ENCODE results near the gene MMP13.
"Not testable (repeated sequence)": the region's sequence is repeated elsewhere in the genome, so short reads cannot be mapped to it uniquely, and the experiment has no call there.

MMP13 gene

GRCh38 chr11:102985850-102986249 is 30.3 kb upstream of the MMP13 start:
- POLR2A ChIA-PET = no interaction called here
- no peak for DNase-seq

DNA sequence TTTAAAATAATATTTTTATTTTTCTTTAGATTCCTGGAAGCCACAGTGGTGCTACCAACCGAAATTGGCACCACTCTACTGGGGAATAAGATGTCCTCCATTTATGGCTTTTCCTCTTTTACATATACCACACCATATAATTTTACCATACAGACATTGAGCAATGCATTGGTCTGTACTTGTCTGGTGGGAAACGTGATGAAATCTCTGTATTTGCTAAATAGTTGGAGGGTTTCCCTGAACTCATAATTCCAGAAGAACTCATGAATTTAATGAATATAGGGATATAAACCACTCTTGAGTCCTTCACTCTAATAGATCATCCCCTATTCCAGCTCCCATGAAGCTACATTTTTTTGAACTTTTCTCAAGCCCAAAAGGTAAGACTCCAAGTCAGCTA is 28.0 kb upstream of the MMP13 start:
- no CpG with 5 or more reads among the region's 2 CpGs for WGBS (ENCODE audit: insufficient coverage)
- no peak overlapping the region for H3K27ac ChIP-seq (ENCODE audit: insufficient read depth in 1 of 2, low read depth in 1 of 2, low read length in 2 of 2, poor library complexity in 1 of 2, severe bottlenecking in 2 of 2)
- no peaks in the 10 kb centered on the region for H3K9me3 ChIP-seq (ENCODE audit: control extremely low read depth in 1 of 5, control insufficient read depth in 4 of 5, insufficient read depth in 2 of 5, low read depth in 1 of 5, low read length in 4 of 5)
- ChIA-PET CTCF (no interaction called here), POLR2A (no interaction called here)
- H3K36me3 ChIP-seq (ENCODE audit: control insufficient read depth in 4 of 4, insufficient read depth in 4 of 4, low read length in 3 of 4) = no peaks in the 10 kb centered on the region
- no peaks in the 10 kb centered on the region for H3K4me1 ChIP-seq (ENCODE audit: control extremely low read depth in 1 of 4, control insufficient read depth in 4 of 4, insufficient read depth in 4 of 4, low read length in 3 of 4)
- no peak for DNase-seq
- no peak overlapping the region for H3K4me3 ChIP-seq (ENCODE audit: control insufficient read depth in 1 of 7, extremely low read depth in 1 of 7, insufficient read depth in 4 of 7, low read depth in 2 of 7, low read length in 6 of 7)
- H3K27me3 ChIP-seq (replicated peaks in 2 of 5; ENCODE audit: control insufficient read depth in 4 of 5, insufficient read depth in 5 of 5, low read length in 4 of 5) = no peaks in the 10 kb centered on the region

More at GRCh38 chr11:102985850-102986249, 30.3 kb upstream of the MMP13 start:
- H3K36me3 ChIP-seq (ENCODE audit: control insufficient read depth in 4 of 4, insufficient read depth in 4 of 4, low read length in 3 of 4) = no peaks in the 10 kb centered on the region
- no peaks in the 10 kb centered on the region for H3K9me3 ChIP-seq (ENCODE audit: control extremely low read depth in 1 of 5, control insufficient read depth in 4 of 5, insufficient read depth in 2 of 5, low read depth in 1 of 5, low read length in 4 of 5)
- no CpG with 5 or more reads among the region's 1 CpG for WGBS (ENCODE audit: insufficient coverage)
- no peak overlapping the region for H3K4me3 ChIP-seq (ENCODE audit: control insufficient read depth in 1 of 7, extremely low read depth in 1 of 7, insufficient read depth in 4 of 7, low read depth in 2 of 7, low read length in 6 of 7)
- CTCF ChIA-PET = no interaction called here
- no peaks in the 10 kb centered on the region for H3K4me1 ChIP-seq (ENCODE audit: control extremely low read depth in 1 of 4, control insufficient read depth in 4 of 4, insufficient read depth in 4 of 4, low read length in 3 of 4)
- H3K27ac ChIP-seq (ENCODE audit: insufficient read depth in 1 of 2, low read depth in 1 of 2, low read length in 2 of 2, poor library complexity in 1 of 2, severe bottlenecking in 2 of 2) = no peak overlapping the region
- H3K27me3 ChIP-seq (replicated peaks in 2 of 5; ENCODE audit: control insufficient read depth in 4 of 5, insufficient read depth in 5 of 5, low read length in 4 of 5) = no peaks in the 10 kb centered on the region

DNA sequence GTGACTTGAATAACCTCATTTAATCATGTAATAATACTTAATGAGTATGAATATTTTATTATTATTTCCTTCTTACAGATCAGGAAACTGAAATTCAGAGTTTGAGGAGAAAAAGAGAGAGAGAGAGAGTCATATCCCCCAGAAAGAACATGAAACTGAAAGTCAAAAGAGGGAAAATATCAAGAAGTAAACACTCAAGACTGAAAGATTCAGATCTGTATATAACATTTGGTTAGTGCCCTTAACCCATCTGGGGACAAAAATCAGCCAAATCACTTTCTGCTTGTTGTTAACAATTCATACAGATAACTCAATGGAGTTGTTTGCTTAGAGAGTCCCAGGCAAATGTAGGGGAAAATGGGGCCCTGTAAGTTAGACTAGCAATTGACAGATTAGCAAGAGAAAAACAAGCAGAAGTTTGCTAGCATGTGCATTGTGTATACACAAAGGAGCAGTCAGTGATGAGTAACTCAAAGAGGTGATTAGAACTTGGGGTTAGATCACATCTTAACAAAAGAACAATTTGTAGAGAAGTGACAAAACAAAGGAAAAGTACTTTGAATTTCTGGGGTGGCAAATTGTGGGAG is 25.9 kb upstream of the MMP13 start:
- no peaks in the 10 kb centered on the region for H3K36me3 ChIP-seq (ENCODE audit: control insufficient read depth in 4 of 4, insufficient read depth in 4 of 4, low read length in 3 of 4)
- CTCF ChIA-PET = no interaction called here
- H3K9me3 ChIP-seq (ENCODE audit: control extremely low read depth in 1 of 5, control insufficient read depth in 4 of 5, insufficient read depth in 2 of 5, low read depth in 1 of 5, low read length in 4 of 5) = no peaks in the 10 kb centered on the region
- no peak for DNase-seq
- POLR2A ChIA-PET = no interaction called here
- H3K4me3 ChIP-seq (ENCODE audit: control insufficient read depth in 1 of 7, extremely low read depth in 1 of 7, insufficient read depth in 4 of 7, low read depth in 2 of 7, low read length in 6 of 7) = no peak overlapping the region
- no peaks in the 10 kb centered on the region for H3K27me3 ChIP-seq (replicated peaks in 2 of 5; ENCODE audit: control insufficient read depth in 4 of 5, insufficient read depth in 5 of 5, low read length in 4 of 5)
- H3K4me1 ChIP-seq (ENCODE audit: control extremely low read depth in 1 of 4, control insufficient read depth in 4 of 4, insufficient read depth in 4 of 4, low read length in 3 of 4) = no peaks in the 10 kb centered on the region
- no peak overlapping the region for H3K27ac ChIP-seq (ENCODE audit: insufficient read depth in 1 of 2, low read depth in 1 of 2, low read length in 2 of 2, poor library complexity in 1 of 2, severe bottlenecking in 2 of 2)

DNA sequence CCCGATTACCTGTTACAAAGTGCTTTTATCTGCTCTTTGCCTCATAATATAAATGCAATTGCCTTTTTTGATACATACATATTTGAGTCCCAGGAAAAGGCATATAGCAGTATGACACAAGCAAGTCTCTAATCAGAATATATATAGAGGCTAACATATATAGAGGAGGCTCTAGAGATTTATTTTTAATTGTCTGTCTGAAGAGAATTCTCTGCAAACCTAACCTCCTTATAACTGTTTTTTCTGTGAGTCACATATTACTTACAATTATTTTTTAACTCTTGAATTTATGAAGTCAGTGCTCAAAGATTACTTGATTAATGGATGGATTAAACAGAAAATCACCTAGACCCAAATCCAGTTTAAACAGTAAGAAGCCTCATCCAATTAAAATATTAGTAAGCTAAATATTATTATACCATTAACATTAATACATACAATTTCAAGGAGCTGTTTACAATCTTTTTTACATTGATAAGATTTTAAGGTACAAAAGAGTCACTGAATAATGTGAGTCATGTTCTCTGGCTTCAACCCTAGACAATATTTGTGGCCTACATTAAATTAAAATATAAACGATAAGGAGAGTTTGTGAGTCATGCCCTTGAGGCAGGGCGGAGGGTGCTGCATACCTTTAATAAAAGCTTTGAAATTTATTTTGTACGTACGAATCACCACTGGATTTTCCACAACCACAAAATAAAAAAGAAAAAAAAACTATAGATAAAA is 19.2 kb upstream of the MMP13 start:
- Histone ChIP-seq H3K9me3 (ENCODE audit: control extremely low read depth in 1 of 5, control insufficient read depth in 4 of 5, insufficient read depth in 2 of 5, low read depth in 1 of 5, low read length in 4 of 5) (no peaks in the 10 kb centered on the region), H3K27me3 (replicated peaks in 2 of 5; ENCODE audit: control insufficient read depth in 4 of 5, insufficient read depth in 5 of 5, low read length in 4 of 5) (peaks cover 0 to 5% (median 0%) of the 10 kb centered on the region in 5 experiments), H3K4me3 (ENCODE audit: control insufficient read depth in 1 of 7, extremely low read depth in 1 of 7, insufficient read depth in 4 of 7, low read depth in 2 of 7, low read length in 6 of 7) (no peak overlapping the region), H3K27ac (ENCODE audit: insufficient read depth in 1 of 2, low read depth in 1 of 2, low read length in 2 of 2, poor library complexity in 1 of 2, severe bottlenecking in 2 of 2) (no peak overlapping the region), H3K36me3 (ENCODE audit: control insufficient read depth in 4 of 4, insufficient read depth in 4 of 4, low read length in 3 of 4) (no peaks in the 10 kb centered on the region), H3K4me1 (ENCODE audit: control extremely low read depth in 1 of 4, control insufficient read depth in 4 of 4, insufficient read depth in 4 of 4, low read length in 3 of 4) (no peaks in the 10 kb centered on the region)
- no peak for DNase-seq
- 100% methylated on average over 1 of the region's 5 CpGs for WGBS (ENCODE audit: insufficient coverage)
- POLR2A ChIA-PET = interaction anchor here (0.7 kb wide), 1 partner anchor 198 kb away, joined by 3 read pairs; no protein-coding TSS in a partner anchor
- CTCF ChIA-PET = no interaction called here

DNA sequence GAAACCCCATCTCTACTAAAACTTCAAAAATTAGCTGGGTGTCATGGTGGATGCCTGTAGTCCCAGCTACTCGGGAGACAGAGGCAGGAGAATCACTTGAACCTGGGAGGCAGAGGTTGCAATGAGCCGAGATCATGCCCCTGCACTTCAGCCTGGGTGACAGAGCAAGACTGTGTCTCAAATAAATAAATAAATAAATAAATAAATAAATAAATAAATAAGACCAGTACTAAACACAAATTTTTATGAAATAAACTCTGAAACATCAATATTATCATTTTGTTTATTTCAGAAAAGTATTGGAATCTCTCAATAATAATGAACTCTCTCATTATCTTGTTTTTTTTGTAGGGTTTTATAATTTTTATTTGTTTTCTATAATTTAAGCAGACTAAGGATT is 18.2 kb upstream of the MMP13 start:
- H3K27me3 ChIP-seq (replicated peaks in 2 of 5; ENCODE audit: control insufficient read depth in 4 of 5, insufficient read depth in 5 of 5, low read length in 4 of 5); CTCF ChIA-PET; H3K27ac ChIP-seq (ENCODE audit: insufficient read depth in 1 of 2, low read depth in 1 of 2, low read length in 2 of 2, poor library complexity in 1 of 2, severe bottlenecking in 2 of 2); POLR2A ChIA-PET; H3K4me3 ChIP-seq (ENCODE audit: control insufficient read depth in 1 of 7, extremely low read depth in 1 of 7, insufficient read depth in 4 of 7, low read depth in 2 of 7, low read length in 6 of 7); DNase-seq; H3K36me3 ChIP-seq (ENCODE audit: control insufficient read depth in 4 of 4, insufficient read depth in 4 of 4, low read length in 3 of 4); H3K9me3 ChIP-seq (ENCODE audit: control extremely low read depth in 1 of 5, control insufficient read depth in 4 of 5, insufficient read depth in 2 of 5, low read depth in 1 of 5, low read length in 4 of 5); H3K4me1 ChIP-seq (ENCODE audit: control extremely low read depth in 1 of 4, control insufficient read depth in 4 of 4, insufficient read depth in 4 of 4, low read length in 3 of 4): not testable (repeated sequence)
- no CpG with 5 or more reads among the region's 2 CpGs for WGBS (ENCODE audit: insufficient coverage)

DNA sequence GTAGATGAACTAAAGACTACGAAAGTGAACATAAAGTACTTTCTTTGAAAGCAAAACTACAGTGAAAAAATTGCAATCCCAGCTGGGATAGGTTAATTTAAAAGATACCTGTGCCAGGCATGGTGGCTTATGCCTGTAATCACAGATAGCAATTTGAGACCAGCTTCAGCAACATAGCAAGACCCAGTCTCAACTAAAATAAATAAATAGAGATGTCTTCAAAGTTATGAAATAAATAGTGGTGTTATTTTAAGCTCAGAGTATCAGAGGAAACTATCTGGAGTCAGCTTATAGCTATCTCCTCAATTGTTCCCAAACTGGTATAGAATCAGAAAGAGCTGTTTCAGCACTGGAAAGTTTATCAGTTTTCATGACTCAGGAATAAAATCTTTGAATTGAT is 17.3 kb upstream of the MMP13 start:
- peaks cover 0 to 5% (median 0%) of the 10 kb centered on the region in 5 experiments for H3K27me3 ChIP-seq (replicated peaks in 2 of 5; ENCODE audit: control insufficient read depth in 4 of 5, insufficient read depth in 5 of 5, low read length in 4 of 5)
- no peak overlapping the region for H3K27ac ChIP-seq (ENCODE audit: insufficient read depth in 1 of 2, low read depth in 1 of 2, low read length in 2 of 2, poor library complexity in 1 of 2, severe bottlenecking in 2 of 2)
- no peaks in the 10 kb centered on the region for H3K9me3 ChIP-seq (ENCODE audit: control extremely low read depth in 1 of 5, control insufficient read depth in 4 of 5, insufficient read depth in 2 of 5, low read depth in 1 of 5, low read length in 4 of 5)
- H3K4me3 ChIP-seq (ENCODE audit: control insufficient read depth in 1 of 7, extremely low read depth in 1 of 7, insufficient read depth in 4 of 7, low read depth in 2 of 7, low read length in 6 of 7) = no peak overlapping the region
- DNase-seq = no peak
- ChIA-PET CTCF (no interaction called here), POLR2A (no interaction called here)
- WGBS (ENCODE audit: insufficient coverage) = no CpG with 5 or more reads among the region's 1 CpG
- no peaks in the 10 kb centered on the region for H3K36me3 ChIP-seq (ENCODE audit: control insufficient read depth in 4 of 4, insufficient read depth in 4 of 4, low read length in 3 of 4)
- no peaks in the 10 kb centered on the region for H3K4me1 ChIP-seq (ENCODE audit: control extremely low read depth in 1 of 4, control insufficient read depth in 4 of 4, insufficient read depth in 4 of 4, low read length in 3 of 4)

- Histone ChIP-seq H3K4me1 (ENCODE audit: control extremely low read depth in 1 of 4, control insufficient read depth in 4 of 4, insufficient read depth in 4 of 4, low read length in 3 of 4) (no peaks in the 10 kb centered on the region), H3K4me3 (ENCODE audit: control insufficient read depth in 1 of 7, extremely low read depth in 1 of 7, insufficient read depth in 4 of 7, low read depth in 2 of 7, low read length in 6 of 7) (no peak overlapping the region), H3K27me3 (replicated peaks in 2 of 5; ENCODE audit: control insufficient read depth in 4 of 5, insufficient read depth in 5 of 5, low read length in 4 of 5) (peaks cover 0 to 5% (median 0%) of the 10 kb centered on the region in 5 experiments), H3K36me3 (ENCODE audit: control insufficient read depth in 4 of 4, insufficient read depth in 4 of 4, low read length in 3 of 4) (no peaks in the 10 kb centered on the region), H3K9me3 (ENCODE audit: control extremely low read depth in 1 of 5, control insufficient read depth in 4 of 5, insufficient read depth in 2 of 5, low read depth in 1 of 5, low read length in 4 of 5) (no peaks in the 10 kb centered on the region), H3K27ac (ENCODE audit: insufficient read depth in 1 of 2, low read depth in 1 of 2, low read length in 2 of 2, poor library complexity in 1 of 2, severe bottlenecking in 2 of 2) (no peak overlapping the region)
- ChIA-PET POLR2A (no interaction called here), CTCF (no interaction called here)
- no peak for DNase-seq
These were observed 16.2 kb upstream of the MMP13 start for GRCh38 chr11:102971766-102972165.
